Measurements from ENCODE around the gene SDR42E2. TPM values are rescaled to one million over a fixed set of nuclear protein-coding genes. Genes with fewer than 3 reads are reported as not detected.

The SDR42E2 gene
- total and polyA plus RNA-seq, 12 donors: 0.09 to 0.15 TPM; not detected in 10

DNA sequence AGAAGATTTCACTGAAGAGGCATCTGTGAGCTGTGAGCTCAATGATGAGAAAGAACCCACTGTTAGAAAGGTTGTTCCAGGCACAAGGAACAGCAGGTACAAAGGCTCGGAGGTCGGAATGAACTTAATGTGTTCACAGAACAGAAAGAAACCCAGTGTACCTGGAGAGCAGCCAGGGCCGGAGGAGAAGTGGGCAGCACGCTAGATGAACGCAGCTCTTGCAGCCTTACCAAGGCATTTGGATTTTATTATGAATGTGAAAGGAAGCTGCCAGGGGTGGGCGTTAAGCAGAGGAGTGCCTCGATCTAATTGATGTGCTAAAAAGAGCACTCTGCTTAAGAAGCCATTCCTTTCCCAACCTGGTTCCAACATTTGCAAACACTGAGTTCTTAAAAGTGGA lies 62.8 kb downstream of the SDR42E2 start:
- no peak overlapping the region for H3K4me3 ChIP-seq
- H3K27me3 ChIP-seq: no peaks in the 10 kb centered on the region
- intact Hi-C loops (cut with DNase I): no loop called here
- TF ChIP-seq, protein P1, sequence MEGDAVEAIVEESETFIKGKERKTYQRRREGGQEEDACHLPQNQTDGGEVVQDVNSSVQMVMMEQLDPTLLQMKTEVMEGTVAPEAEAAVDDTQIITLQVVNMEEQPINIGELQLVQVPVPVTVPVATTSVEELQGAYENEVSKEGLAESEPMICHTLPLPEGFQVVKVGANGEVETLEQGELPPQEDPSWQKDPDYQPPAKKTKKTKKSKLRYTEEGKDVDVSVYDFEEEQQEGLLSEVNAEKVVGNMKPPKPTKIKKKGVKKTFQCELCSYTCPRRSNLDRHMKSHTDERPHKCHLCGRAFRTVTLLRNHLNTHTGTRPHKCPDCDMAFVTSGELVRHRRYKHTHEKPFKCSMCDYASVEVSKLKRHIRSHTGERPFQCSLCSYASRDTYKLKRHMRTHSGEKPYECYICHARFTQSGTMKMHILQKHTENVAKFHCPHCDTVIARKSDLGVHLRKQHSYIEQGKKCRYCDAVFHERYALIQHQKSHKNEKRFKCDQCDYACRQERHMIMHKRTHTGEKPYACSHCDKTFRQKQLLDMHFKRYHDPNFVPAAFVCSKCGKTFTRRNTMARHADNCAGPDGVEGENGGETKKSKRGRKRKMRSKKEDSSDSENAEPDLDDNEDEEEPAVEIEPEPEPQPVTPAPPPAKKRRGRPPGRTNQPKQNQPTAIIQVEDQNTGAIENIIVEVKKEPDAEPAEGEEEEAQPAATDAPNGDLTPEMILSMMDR (IDR thresholded peaks at IDR 0.05): no peak
- H3K9me3 ChIP-seq: no peaks in the 10 kb centered on the region
- peaks cover 0 to 59% (median 10%) of the 10 kb centered on the region in 9 donors for H3K36me3 ChIP-seq
- peaks cover 0 to 15% (median 9%) of the 10 kb centered on the region in 9 donors for H3K4me1 ChIP-seq
- no peak overlapping the region for H3K27ac ChIP-seq
- DNase-seq (no peak), ATAC-seq (peak in 1 of 8 donors; percentile 25)
- WGBS, 2 donors: 53 to 63% methylated on average over 7 of the region's 7 CpGs

GRCh38 chr16:22229889-22230288 lies 67.6 kb downstream of the SDR42E2 start:
- no peak for ATAC-seq
- intact Hi-C loops (cut with DNase I): no loop called here

GRCh38 chr16:22232277-22233036 lies 70.2 kb downstream of the SDR42E2 start:
- 55 to 70% methylated on average over 14 of the region's 14 CpGs for WGBS, 2 donors
- no peak overlapping the region for H3K4me3 ChIP-seq
- no peaks in the 10 kb centered on the region for H3K27me3 ChIP-seq
- no peaks in the 10 kb centered on the region for H3K9me3 ChIP-seq
- H3K27ac ChIP-seq: peak overlapping the region in 5 of 10 donors; percentile 2 to 65 (median 15)
- DNase-seq (no peak), ATAC-seq (peak in 6 of 8 donors; percentile 35 to 93 (median 58))
- H3K36me3 ChIP-seq: peaks cover 0 to 86% (median 10%) of the 10 kb centered on the region in 9 donors
- intact Hi-C loops (cut with DNase I): loop anchor here in 1 of 10 donors (1.0 kb wide), 1 partner anchor 12 kb away; no protein-coding TSS in a partner anchor
- TF ChIP-seq, protein P1 (IDR thresholded peaks at IDR 0.05): no peak
- H3K4me1 ChIP-seq: peaks cover 0 to 17% (median 5%) of the 10 kb centered on the region in 9 donors

More at GRCh38 chr16:22229889-22230288, 67.6 kb downstream of the SDR42E2 start:
- no peak for DNase-seq
- TF ChIP-seq, protein P1 (IDR thresholded peaks at IDR 0.05): no peak
- Histone ChIP-seq H3K4me1 (peaks cover 0 to 16% (median 5%) of the 10 kb centered on the region in 9 donors), H3K27ac (no peak overlapping the region), H3K36me3 (peaks cover 0 to 89% (median 10%) of the 10 kb centered on the region in 9 donors), H3K9me3 (no peaks in the 10 kb centered on the region), H3K4me3 (no peak overlapping the region), H3K27me3 (no peaks in the 10 kb centered on the region)
- 43 to 51% methylated on average over 7 of the region's 7 CpGs for WGBS, 2 donors

GRCh38 chr16:22233037-22233372 lies 70.7 kb downstream of the SDR42E2 start:
- DNase-seq (no peak), ATAC-seq (peak in 1 of 8 donors; percentile 6)
- H3K36me3 ChIP-seq: peaks cover 0 to 86% (median 9%) of the 10 kb centered on the region in 9 donors
- no peak overlapping the region for H3K4me3 ChIP-seq
- WGBS, 2 donors: 50 to 58% methylated on average over 6 of the region's 6 CpGs
- no peaks in the 10 kb centered on the region for H3K27me3 ChIP-seq
- peak overlapping the region in 4 of 10 donors; percentile 13 to 65 (median 24) for H3K27ac ChIP-seq
- peaks cover 0 to 17% (median 5%) of the 10 kb centered on the region in 9 donors for H3K4me1 ChIP-seq
- H3K9me3 ChIP-seq: no peaks in the 10 kb centered on the region
- intact Hi-C loops (cut with DNase I): no loop called here
- TF ChIP-seq, protein P1 (IDR thresholded peaks at IDR 0.05): no peak
